ENCODE data around the gene UBR2. TPM values are rescaled to one million over a fixed set of nuclear protein-coding genes. Genes with fewer than 3 reads are reported as not detected.

UBR2 gene
- total and polyA plus RNA-seq, 2 donors (not counting 3 experiments of a cell fraction or from before 2014, with no cell fraction given) = 8.0 to 22.3 TPM

DNA sequence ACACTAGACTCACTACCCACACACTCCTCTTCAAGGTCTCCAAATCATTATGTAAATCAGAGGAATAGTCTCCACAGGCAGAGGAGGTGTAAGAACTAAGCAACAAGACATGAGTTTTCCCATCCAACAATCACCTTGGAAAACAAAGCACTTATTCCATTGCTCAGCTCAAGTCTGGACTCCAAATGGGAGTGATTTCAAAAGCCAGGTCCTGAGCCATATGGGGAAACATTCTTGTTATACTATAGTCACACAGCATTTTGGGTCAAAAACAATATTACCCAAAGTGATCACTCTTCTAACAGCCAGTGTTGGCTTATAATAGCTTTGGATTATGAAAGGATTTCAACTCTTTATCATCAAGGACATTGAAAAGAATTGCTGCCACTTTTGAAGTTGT lies 162.2 kb downstream of the UBR2 start:
- BruUV-seq (replicated peaks) = no TSS peak
- Histone ChIP-seq H3K4me3 (replicated peaks in 1 of 3; ENCODE audit: insufficient read depth in 1 of 3, low read depth in 1 of 3, low read length in 3 of 3) (no peak overlapping the region), H3K79me2 (ENCODE audit: control insufficient read depth, insufficient read depth, low read length) (no peaks in the 10 kb centered on the region), H3K9me3 (replicated peaks; ENCODE audit: control insufficient read depth, insufficient read depth, low read length) (no peaks in the 10 kb centered on the region), H3K4me2 (ENCODE audit: insufficient read depth, low read length) (peak overlapping the region; percentile 83), H3K27me3 (ENCODE audit: control insufficient read depth in 2 of 2, insufficient read depth in 2 of 2, low read length in 2 of 2) (no peaks in the 10 kb centered on the region), H3K9ac (replicated peaks; ENCODE audit: extremely low read depth, insufficient read depth, low read length) (no peak overlapping the region), H3K4me1 (ENCODE audit: control insufficient read depth, extremely low read depth, insufficient read depth, low read length) (peaks cover 11% of the 10 kb centered on the region), H4K20me1 (replicated peaks; ENCODE audit: control insufficient read depth, extremely low read depth, insufficient read depth, low read length) (no peaks in the 10 kb centered on the region), H3K9me1 (replicated peaks; ENCODE audit: control insufficient read depth, extremely low read depth, insufficient read depth, low read length) (no peaks in the 10 kb centered on the region), H3K27ac (ENCODE audit: insufficient read depth, low read depth, low read length) (no peak overlapping the region), H3K36me3 (ENCODE audit: control insufficient read depth in 2 of 2, extremely low read depth in 1 of 2, insufficient read depth in 2 of 2, low read length in 2 of 2) (no peaks in the 10 kb centered on the region), H2AFZ (ENCODE audit: low read depth, low read length) (peak overlapping the region; percentile 20)
- intact Hi-C loops (cut with micrococcal nuclease) (loop anchor here (1.0 to 5.0 kb wide), 7 partner anchors 20 to 171 kb away; partner anchors contain the start of genes BICRAL and TBCC), dilution Hi-C loops (cut with MboI; ENCODE audit: extremely low pct_ligation_motif_present, low sequenced_read_pairs) (no loop called here)
- no peak for DNase-seq (ENCODE audit: low read depth, low spot score)
- no peak for FAIRE-seq
- ChIA-PET POLR2A (interaction anchor here (1.3 to 1.7 kb wide), 3 partner anchors 56 to 154 kb away, joined by 3 to 7 read pairs (median 4); partner anchors contain the start of genes BICRAL and RPL7L1), CTCF (interaction anchor here (0.8 to 4.5 kb wide), 29 partner anchors 9 to 466 kb away, joined by 3 to 94 read pairs (median 6); partner anchors contain the start of genes BICRAL, RPL7L1 and TBCC)
- TF ChIP-seq FOS (IDR thresholded peaks at IDR 0.05; ENCODE audit: borderline replicate concordance, insufficient read depth, low read length) = no peak
- TF ChIP-seq MAX (IDR thresholded peaks at IDR 0.05; ENCODE audit: insufficient read depth, insufficient read length) = no peak
- TF ChIP-seq CTCF (IDR thresholded peaks at IDR 0.05; ENCODE audit: extremely low read depth in 1 of 2, insufficient read depth in 1 of 2, low read depth in 1 of 2, low read length in 2 of 2) = no peak
- TF ChIP-seq MYC (IDR thresholded peaks at IDR 0.05; ENCODE audit: low read depth, low read length) = no peak
- TF ChIP-seq POLR2A (IDR thresholded peaks at IDR 0.05; ENCODE audit: low read depth, low read length) = no peak

Data from endothelial cell of umbilical vein (primary cell).